Activated gamma-delta T cell treated with anti-CD3 and anti-CD28 coated beads, Interleukin-2, amount 50 U/mL, for 16 hours (primary cell): ENCODE measurements around the gene SREBF2.

Experiments
- DNase-seq: peaks from one replicate; pipeline ENCODE4 v3.0.0-alpha.2; 2020; ENCODE audit warnings: low read depth

The SREBF2 gene

DNA sequence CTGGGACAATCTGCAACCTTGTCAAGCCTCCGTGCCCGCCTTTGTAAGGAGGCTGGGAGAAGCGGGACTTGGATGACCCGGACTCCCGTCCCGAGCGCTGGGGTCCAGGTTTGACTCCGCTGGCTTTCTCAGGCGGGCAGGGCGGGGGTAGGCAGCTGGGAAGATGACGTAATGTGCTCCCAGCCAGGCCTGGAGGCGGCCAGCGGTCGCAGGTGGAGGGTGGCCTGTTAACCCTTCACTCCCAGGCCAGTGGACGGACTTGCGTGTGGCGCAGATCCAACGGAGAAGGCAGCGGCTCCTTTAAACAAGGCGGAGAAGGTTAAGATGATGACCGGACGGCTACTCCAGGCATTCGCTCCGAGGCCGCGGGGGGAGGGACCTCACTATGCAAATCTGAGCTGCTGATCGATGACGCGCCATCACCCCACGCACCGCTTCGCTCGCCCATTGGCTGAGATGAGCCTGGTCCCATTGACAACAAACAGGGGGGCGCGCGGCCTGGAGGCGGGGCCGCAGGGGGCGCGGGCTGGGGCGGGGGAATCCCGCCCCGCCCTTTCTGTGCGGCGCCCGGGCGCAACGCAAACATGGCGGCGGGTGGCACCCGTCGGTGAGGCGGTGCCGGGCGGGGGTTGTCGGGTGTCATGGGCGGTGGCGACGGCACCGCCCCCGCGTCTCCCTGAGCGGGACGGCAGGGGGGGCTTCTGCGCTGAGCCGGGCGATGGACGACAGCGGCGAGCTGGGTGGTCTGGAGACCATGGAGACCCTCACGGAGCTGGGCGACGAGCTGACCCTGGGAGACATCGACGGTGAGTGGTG is at the start of gene SREBF2:
Gene SREBF2, plus strand, starts transcription at position 553 of the 816 bp plus-strand sequence. Its CDS starts 166 bp downstream, at position 719.
- peak; percentile 99 for DNase-seq

DNA sequence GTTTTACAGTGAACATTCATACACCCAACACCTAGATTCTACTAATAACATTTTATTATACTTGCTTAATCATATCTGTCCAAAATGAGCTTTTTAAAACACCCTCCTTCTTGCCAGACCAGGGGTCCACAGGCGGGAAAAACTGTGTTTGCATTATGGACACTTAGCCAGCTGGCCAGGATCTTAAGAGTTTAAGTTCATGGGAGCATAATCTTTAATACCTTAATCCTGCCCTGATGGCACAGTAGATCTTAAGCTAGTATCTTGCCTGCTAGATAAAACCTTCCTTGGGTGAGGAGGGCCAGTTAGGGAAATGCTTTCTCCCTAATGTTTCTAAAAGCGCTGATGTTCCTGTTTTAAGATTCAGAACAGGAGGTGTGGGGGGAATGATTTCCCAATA is 45.6 kb upstream of the SREBF2 start:
- DNase-seq, result no peak

DNA sequence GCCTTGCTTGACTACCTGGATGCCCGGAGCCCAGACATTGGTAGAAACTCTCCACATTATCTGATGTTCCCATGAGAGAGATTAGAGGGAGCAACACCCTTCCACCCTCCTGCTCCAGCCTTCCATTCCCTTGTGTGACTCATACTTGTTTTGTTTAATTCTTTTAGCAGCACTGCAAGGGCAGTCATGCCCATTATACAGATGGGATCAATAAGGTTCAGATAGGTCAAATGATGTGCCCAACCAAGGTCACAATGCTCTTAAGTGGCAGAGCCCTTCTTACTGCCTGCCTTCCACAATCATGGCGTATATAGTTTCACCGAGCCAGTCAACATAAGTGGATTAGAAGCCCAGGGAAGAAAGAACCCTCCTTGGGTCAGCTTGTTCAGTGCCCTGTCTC is 39.0 kb upstream of the SREBF2 start:
- no peak for DNase-seq

DNA sequence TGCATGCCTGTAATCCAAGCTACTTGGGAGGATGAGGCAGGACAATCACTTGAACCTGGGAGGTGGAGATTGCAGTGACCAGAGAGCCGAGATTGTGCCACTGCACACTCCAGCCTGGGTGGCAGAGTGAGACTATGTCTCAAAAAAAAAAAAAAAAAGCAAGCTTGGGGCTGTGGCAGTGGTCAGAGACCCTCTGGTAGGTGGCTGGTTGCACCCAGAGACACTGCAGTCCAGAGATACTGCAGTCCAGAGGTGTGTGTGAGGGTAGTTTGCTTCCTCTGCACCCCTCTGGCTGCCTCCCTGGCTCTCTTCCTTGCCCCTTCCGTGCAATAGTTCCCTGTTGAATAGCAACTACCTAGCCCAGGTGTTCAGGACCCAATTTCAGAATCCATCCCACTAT is 34.2 kb upstream of the SREBF2 start:
- DNase-seq, result no peak

DNA sequence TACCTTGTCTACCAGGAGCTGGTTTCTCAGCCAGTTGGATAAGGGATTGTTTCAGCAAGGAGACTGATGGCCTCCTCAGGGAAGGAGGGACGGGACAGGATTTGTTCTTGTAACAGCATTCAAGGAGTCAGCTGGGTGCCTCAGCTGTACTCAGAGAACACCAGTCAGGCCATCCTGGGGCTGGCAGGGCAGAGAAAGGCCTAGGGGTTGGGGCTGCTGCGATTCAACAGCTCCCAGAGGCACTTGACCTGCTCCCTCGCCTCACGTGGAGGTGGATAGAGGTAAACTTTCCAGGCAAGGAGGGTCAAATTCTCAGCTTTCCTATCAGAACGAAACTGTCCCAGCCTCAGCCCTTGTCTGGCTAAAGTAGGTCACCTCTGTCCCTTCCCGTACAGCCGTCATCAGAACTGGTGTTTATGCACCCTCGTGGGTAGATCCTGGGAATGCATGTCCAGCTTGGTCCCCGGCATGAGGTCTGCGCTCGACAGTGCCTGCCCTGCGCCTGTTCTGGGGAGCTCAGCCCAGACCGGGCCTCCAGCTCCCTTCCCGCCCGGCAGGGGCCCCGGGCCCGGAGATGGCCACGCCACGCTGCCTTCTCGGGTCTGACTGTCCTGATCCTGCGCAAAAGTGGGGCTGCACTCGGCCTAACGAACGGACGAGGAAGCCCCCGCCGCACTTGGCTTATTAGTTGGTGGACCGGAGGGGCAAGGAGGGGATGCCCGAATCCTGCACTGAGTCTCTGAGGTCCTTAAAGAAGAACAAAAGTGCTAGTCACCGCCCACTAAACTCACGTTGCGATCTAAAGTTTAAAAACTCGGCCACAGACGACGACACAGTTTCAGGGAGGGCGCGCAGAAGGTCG is 33.2 kb upstream of the SREBF2 start:
- no peak for DNase-seq

DNA sequence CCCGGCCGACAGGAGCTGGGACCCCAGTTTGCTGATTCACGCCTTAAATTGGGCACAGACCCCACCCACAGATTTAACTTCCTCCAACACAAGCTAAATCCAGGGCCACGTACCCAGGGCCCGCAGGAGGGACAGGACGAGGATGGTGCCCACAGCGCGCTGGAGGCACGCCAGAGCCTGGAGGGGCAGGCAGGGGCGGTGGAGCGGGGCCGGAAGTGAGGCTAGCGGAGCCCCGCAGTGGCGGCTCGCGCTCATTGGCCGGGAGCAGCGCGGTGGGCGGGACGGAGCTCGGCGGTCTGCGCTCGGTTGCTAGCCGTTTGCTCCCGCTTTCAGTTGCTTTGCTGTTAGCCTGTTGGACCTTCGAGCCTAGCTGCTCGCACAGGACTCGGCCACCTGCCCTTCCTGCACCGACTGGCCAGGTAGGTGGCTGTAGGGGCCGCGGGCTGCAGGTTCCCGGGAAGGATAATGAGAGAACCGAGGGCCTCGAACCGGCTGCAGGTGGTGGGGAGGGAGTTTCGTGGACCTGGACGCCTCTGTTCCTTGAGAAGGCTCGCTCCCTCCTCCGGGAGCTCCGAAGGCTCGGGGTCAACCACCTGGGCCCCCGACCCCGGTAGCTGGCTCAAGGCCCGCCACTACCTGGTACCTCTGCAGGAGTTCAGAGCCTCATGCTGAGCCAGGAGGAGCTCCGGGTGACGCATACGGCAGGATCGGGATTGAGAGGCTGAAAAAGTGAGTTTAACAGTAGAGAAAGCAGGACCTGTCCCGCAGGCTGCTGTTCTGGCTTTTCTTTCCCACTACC is 32.4 kb upstream of the SREBF2 start, which contains the start of gene CCDC134:
Gene CCDC134, plus strand, starts transcription at position 332 of the 799 bp plus-strand sequence. CDS start 8,212 bp downstream, outside the sequence.
- peak; percentile 85 for DNase-seq

DNA sequence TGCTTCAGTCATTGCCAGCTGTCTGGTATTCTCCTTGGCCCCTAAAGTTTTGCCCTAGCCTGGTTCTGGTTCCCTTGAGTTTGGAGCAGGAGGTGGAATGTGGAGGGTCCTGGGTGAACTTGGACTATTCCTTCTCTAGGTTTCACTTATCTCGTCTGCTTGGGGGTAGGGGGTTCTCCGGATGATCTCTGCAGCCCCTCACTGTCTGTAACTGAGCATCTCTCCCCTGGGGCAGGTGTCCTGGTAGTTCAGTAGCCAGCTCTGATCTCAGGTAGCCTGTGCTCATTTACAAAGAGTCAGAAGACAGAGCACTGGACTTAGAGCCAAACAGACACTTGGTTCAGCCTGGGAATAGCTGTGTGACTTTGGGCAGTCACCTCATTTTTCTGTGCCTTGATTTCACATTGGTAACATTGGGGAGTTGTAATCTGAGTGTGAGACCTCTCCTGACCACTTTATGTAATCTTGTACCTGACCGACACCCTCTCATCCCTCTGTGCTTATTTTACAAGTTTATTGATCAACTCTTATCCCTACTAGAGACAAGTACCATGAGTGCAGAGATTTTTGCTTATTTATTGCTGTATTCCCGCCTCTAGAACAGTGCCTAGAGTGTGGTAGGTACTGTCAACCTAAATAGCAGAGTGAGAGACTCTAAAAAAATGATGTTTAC is 31.6 kb upstream of the SREBF2 start:
- DNase-seq, result no peak

DNA sequence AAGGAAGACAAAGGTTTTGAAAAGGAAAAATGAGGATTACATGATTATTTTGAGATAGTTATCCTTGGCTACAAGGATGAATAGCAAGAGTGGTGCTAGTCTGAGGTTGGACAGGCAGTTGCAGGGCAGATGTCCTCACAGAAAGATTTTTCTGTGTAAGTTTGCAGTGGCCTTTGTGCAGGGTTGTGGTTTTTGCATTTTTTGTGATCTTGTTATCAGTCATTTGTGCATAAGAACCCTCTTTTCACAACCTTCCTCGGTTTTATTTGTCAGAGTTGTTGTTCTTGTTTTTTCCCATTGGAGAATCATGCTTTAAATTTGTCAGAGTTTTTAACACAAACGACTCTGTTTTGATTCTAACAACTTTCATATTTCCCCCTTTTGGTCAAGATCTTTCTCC is 31.0 kb upstream of the SREBF2 start:
- DNase-seq, result no peak

DNA sequence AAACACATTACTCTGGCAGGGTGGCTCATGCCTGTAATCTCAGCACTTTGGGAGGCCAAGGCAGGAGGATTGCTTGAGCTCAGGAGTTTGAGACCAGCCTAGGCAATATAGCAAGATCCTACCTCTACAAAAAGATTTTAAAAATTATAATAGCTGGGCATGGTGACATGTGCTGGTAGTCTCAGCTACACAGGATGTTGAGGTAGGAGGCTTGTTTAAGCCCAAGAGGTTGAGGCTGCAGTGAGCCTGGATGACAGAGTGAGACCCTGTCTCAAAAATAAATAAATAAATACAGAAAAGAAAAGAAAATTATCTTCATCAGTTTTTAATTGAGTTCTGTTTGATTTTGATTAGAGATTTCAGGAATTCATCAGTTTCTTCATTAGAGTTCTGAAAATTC is 27.3 kb upstream of the SREBF2 start:
- no peak for DNase-seq

DNA sequence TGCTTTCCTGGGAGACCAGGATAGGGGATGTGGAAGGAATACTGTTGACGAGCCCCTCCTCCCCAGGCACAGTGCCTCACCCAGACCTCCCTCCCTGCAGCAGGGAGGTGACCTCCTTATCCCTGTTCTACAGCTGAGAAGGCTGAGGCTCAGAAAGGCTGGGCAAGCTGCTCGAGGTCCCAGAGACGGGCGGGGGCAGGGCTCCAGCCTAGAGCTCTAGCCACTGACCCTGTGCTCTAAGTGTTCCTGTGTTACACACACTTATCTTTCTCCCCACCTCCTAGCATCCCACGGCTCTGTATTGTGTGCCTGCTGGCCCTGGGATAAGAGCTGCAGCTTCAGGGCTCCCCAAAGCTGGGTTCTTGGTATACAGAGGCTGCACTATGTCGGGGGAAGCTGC is 24.5 kb upstream of the SREBF2 start:
- no peak for DNase-seq

DNA sequence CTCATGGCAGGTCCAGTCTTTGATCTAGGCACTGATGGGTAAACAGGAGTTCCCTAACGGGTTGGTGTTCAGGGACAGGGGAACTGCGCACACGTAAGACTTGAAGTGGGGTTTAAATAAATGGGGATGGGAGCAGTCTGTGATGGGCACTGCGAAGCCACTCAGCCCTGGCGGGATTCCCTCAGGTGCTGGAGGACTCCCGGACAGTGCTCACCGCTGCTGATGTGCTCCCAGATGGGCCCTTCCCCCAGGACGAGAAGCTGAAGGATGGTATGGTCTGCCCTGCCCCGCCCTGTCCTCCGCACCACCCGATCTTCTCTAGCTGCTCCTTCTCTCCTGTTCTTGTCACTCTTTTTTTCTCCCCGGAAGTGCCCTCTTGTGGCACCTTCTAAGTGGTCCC is 22.9 kb upstream of the SREBF2 start:
- DNase-seq, result no peak

DNA sequence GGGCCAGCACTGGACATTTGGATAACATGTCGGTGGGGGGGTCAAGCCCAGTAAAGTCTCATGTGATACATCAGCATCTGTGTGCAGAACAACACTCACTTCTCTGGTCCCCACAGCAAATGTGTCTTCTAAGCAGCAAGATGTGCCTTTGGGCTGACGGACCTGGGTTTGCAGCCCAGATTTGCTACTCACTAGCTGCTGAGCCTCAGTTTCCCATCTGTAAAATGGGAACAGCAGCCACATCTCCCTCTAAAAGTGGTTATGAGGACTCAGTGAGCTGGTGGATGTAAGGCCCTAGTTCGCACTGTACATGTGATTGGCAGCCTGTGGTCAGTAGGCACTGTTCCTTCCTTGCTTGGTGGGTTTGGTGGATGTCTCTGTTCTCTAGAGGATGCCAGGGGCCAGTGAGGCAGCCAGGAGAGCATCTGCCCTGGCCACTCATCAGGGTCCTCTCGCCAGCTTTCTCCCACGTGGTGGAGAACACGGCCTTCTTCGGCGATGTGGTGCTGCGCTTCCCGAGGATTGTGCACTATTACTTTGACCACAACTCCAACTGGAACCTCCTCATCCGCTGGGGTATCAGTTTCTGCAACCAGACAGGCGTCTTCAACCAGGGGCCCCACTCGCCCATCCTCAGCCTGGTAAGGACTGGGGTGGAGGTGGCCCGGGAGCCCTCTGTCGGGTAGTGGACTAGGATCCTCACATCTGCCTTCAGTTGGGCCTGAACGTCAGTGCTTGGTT is 19.9 kb upstream of the SREBF2 start:
- no peak for DNase-seq

DNA sequence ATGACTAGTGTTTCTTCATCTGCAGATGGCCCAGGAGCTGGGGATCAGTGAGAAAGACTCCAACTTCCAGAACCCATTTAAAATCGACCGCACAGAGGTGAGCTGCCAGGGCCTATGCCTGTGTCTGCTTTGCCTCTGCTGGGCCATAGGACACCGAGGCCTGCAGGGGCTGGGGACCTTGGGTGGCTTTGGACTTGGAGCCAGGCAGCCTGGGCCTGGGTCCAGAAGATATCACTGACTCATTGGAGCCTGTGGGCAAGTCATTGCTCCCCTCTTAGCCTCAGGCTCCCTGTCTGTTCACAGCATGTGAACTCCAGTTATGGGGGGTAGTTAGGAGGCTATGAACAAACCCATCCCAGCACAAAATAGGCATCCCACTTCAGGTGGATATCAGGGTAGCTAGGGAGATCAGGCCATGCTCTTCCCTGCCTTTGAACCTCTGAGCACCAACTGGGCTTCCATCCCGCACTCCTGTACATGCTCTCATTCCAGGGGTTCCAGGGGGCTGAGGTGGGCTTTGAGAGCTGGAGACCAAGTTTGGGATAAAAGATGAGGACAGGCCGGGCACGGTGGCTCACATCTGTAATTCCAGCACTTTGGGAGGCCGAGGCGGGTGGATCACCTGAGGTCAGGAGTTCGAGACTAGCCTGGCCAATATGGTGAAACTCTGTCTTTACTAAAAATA is 19.0 kb upstream of the SREBF2 start:
- no peak for DNase-seq

DNA sequence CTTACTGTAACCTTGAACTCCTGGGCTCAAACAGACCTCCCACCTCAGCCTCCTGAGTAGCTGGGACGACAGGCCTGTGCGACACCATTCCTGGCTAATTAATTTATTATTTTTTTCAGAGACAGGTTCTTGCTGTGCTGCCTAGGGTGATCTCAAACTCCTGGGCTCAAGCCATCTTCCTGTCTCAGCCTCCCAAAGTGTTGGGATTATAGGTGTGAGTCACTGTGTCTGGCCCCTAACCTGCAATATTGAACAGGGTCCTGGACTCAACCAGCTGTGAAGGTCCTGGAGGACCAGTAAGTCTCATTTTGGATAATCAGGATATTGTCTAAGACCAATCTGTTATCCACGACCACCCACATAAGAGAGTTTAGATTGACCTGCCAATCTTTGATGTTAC is 17.2 kb upstream of the SREBF2 start:
- DNase-seq, result no peak

DNA sequence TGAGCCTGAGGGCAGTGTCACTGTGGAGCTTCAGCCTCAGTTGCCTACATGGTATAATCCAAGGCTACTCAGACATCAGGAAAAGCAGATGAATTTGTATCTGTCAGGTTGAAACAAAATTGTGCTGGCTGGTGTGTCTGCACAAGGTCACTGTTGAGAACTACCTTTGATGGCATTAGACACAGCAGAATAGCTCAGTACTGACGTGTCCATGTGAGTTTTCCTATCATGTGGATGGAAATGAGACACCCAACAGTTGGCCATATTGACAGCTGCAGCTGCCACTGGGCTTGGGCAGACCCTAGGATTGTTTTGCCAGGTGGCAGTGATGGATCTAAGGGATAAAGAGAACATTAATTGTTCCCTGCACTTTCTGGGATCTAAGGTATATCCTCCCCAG is 16.7 kb upstream of the SREBF2 start:
- no peak for DNase-seq

DNA sequence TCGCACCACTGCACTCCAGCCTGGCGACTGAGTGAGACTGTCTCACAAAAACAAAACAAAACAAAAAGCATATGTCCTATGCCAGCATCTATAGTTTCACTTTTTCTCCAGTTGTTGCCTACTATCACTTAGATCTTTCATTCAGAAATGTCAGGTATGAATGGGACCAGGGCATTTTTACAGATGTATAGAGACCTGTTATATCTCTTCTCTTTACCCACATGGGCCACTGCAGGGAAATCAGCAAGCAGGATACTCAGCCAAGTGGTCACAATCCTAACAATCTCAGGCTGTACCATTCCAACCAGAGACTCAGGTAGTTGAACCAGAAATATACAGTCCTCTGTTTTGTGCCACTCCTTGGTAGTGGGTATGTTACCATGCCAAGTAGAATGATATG is 16.0 kb upstream of the SREBF2 start:
- no peak for DNase-seq

DNA sequence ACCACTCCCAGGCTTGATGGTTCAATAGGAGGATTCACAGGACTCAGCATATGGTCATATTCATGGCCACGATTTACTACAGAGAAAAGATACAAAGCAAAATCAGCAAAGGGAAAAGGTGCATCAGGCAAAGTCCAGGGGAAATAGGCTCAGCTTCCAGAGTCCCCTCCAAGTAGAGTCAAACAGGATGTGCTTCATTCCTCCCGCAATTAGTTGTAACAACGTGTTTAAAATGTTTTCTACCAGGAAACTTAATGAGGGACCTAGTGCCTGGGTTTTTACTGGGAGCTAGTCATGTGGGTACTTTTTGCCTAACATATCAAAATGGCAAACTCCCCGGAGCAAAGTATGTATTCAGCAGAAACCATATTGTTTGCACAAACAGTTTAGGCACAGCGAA is 14.9 kb upstream of the SREBF2 start:
- DNase-seq, result no peak

DNA sequence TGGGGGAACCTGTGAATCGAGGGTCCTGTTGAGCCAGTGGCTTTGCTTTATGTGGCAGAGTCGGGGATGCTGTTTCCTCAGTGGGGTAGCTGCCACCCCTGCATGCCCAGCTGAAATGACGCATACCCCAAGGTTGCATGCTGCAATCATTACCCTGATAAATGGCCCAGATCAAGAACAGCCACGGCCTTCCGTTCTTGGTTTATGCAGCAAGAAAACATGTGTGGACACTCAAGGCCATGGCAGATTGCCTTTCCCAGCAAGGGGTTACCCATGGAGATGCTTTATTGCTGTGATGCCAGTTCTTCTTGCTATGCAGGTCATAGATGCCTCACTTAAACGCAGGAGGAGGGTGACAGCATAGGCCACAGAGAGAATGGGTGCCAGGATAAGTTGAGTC is 14.3 kb upstream of the SREBF2 start:
- DNase-seq, result no peak

DNA sequence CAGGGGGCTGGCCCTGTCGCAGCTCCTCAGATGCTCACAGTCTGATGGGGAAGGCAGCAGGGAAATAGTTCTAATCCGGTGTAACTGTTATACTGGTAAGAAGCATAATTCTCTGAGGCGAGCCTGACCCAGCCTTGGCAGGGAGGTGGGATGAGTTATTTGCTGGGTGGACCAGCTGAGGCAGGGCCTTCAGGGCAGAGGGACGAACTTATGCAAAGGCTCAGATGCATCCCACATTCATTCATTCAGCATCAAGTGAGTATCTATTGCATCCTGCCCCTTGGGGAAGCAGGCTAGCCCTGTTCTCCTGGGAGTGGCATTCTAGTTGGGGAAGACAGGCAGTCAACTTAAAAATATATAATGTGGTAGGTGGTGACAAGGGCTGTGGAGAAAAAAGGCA is 13.6 kb upstream of the SREBF2 start:
- DNase-seq, result no peak

DNA sequence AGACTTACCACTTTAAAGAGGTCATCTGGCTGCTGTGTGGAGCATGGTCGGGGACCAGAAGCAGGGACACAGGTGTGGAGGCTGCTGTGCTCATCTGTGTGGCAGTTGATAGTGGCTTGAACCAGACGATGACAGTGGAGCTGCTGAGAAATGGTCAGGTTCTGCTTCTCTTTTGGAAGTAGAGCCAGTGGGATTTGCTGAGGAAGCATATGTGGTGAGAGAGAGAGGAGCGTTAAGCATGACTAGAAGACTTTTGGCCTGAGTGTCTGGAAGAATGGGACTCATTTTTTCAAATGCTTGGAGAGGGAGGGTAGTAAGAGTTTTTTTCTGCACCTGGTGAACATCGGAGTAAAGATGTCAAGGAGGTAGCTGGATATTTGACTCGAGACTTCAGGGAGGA is 12.5 kb upstream of the SREBF2 start:
- no peak for DNase-seq
